Measurements from ENCODE around the gene VTA1.

GRCh38 chr6:142235791-142236190, 88.7 kb downstream of the VTA1 start:
- TF ChIP-seq CTCF (IDR thresholded peaks at IDR 0.05) (no peak), POLR2A (IDR thresholded peaks at IDR 0.05) (no peak), EP300 (IDR thresholded peaks at IDR 0.05) (no peak)

Data from stomach (tissue), 4 donors.